ENCODE data around the gene RTRAF. TPM values are rescaled to one million over a fixed set of nuclear protein-coding genes. Genes with fewer than 3 reads are reported as not detected.

The RTRAF gene
- total RNA-seq, 1 experiment from 2014 or later, result 350 TPM

DNA sequence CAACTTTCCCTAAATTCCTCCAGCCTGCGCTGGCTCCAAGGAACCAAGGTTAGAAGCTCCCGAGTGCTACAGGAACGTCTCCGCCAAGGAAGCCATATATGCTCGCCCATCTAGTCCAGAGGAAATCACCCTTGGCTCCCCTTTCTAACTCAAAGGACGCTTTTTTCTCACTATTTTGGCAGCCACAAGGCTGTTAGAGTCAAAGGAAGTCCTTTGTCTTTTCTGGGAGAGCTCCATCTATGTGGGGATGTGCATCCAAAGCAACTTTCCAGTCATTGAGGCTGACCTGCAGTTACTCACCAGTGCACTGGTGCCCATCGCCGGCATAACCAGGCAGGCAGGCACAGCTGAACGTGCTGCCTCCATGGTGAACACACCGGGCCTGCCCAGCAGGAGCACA lies 37.6 kb downstream of the RTRAF start:
- no peak overlapping the region for H2AK5ac ChIP-seq (ENCODE audit: insufficient read length, low read length)
- no peak overlapping the region for H2BK12ac ChIP-seq (ENCODE audit: insufficient read length, low read depth, low read length)
- H3K27me3 Mint-ChIP-seq (ENCODE audit: low read depth), result no peaks in the 10 kb centered on the region
- H3K79me1 ChIP-seq (ENCODE audit: insufficient read depth, low read depth, low read length, poor library complexity, severe bottlenecking), result no peaks in the 10 kb centered on the region
- H4K91ac ChIP-seq (ENCODE audit: insufficient read length, low read depth, low read length), result no peak overlapping the region
- H2BK120ac ChIP-seq (ENCODE audit: low read depth, low read length, poor library complexity, severe bottlenecking), result no peak overlapping the region
- H3K56ac ChIP-seq (ENCODE audit: insufficient read length, low read depth, low read length), result no peak overlapping the region
- no peak overlapping the region for H2BK5ac ChIP-seq (ENCODE audit: insufficient read length, low read length)
- no peak overlapping the region for H2AFZ ChIP-seq (ENCODE audit: low read length)
- H3K4me2 ChIP-seq (ENCODE audit: insufficient read depth, insufficient read length, low read length), result no peak overlapping the region
- H3K4me1 Mint-ChIP-seq, result peaks cover 3 to 4% of the 10 kb centered on the region in 2 experiments; a peak in 3 of 4 replicates
- H3K23ac ChIP-seq (ENCODE audit: insufficient read length, low read depth, low read length), result no peak overlapping the region
- no peak for DNase-seq
- H3T11ph ChIP-seq (ENCODE audit: low read length), result no peak overlapping the region
- H4K8ac ChIP-seq (replicated peaks; ENCODE audit: insufficient read length, low read depth, low read length), result no peak overlapping the region
- H3K9ac ChIP-seq (ENCODE audit: extremely low read depth, insufficient read length, low read length), result no peak overlapping the region
- H3K4ac ChIP-seq (ENCODE audit: low read depth, low read length), result no peak overlapping the region
- H3K23me2 ChIP-seq (ENCODE audit: insufficient read length, low read depth, low read length, poor library complexity, severe bottlenecking), result no peaks in the 10 kb centered on the region
- no peaks in the 10 kb centered on the region for H3K4me1 ChIP-seq (ENCODE audit: insufficient read depth, low read length)
- no peak overlapping the region for H3K4me3 Mint-ChIP-seq
- H4K20me1 ChIP-seq (ENCODE audit: control insufficient read depth, insufficient read depth, insufficient read length), result no peaks in the 10 kb centered on the region
- no peaks in the 10 kb centered on the region for H3K27me3 ChIP-seq (ENCODE audit: insufficient read depth, low read length)
- H4K5ac ChIP-seq (ENCODE audit: insufficient read length, low read depth, low read length), result no peak overlapping the region
- no peak overlapping the region for H3K18ac ChIP-seq (ENCODE audit: insufficient read length, low read depth, low read length)
- H3K27ac Mint-ChIP-seq, result no peak overlapping the region
- no peak overlapping the region for H3K27ac ChIP-seq (ENCODE audit: insufficient read length, low read depth, low read length)
- peaks cover 0 to 2% (median 0%) of the 10 kb centered on the region in 3 experiments; a peak in 3 of 7 replicates for H3K36me3 Mint-ChIP-seq (ENCODE audit: insufficient read depth in 1 of 3, low read depth in 3 of 3)
- no peak overlapping the region for H2BK15ac ChIP-seq (ENCODE audit: low read depth, low read length)
- TF ChIP-seq, protein P1, sequence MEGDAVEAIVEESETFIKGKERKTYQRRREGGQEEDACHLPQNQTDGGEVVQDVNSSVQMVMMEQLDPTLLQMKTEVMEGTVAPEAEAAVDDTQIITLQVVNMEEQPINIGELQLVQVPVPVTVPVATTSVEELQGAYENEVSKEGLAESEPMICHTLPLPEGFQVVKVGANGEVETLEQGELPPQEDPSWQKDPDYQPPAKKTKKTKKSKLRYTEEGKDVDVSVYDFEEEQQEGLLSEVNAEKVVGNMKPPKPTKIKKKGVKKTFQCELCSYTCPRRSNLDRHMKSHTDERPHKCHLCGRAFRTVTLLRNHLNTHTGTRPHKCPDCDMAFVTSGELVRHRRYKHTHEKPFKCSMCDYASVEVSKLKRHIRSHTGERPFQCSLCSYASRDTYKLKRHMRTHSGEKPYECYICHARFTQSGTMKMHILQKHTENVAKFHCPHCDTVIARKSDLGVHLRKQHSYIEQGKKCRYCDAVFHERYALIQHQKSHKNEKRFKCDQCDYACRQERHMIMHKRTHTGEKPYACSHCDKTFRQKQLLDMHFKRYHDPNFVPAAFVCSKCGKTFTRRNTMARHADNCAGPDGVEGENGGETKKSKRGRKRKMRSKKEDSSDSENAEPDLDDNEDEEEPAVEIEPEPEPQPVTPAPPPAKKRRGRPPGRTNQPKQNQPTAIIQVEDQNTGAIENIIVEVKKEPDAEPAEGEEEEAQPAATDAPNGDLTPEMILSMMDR (conservative IDR thresholded peaks at IDR 0.05), result no peak
- no peak overlapping the region for H3K14ac ChIP-seq (ENCODE audit: insufficient read depth, low read length)
- no peak overlapping the region for H2BK20ac ChIP-seq (ENCODE audit: low read depth, low read length, poor library complexity, severe bottlenecking)
- no peaks in the 10 kb centered on the region for H3K9me3 ChIP-seq (ENCODE audit: control insufficient read depth, low read depth, low read length)
- H3K9me3 Mint-ChIP-seq, result peaks cover 0 to 3% of the 10 kb centered on the region in 2 experiments; a peak in 1 of 5 replicates
- H3K79me2 ChIP-seq (ENCODE audit: insufficient read depth, low read length), result no peaks in the 10 kb centered on the region
- WGBS (ENCODE audit: extremely low coverage, insufficient read length, low lambda C conversion rate), result no CpG with 5 or more reads among the region's 10 CpGs
